HEK293 (cell line): ENCODE measurements around the gene RAB5IF.

Experiments
- FEZF1 ChIP-seq: fragments of 450-650 bp; formaldehyde crosslinking; IDR thresholded peaks from 2 replicates; pipeline ENCODE4 v1.5.1; 2016; ENCODE audit warnings: missing biosample characterization, missing genetic modification characterization
- GLI4 ChIP-seq: fragments of 450-650 bp; formaldehyde crosslinking; IDR thresholded peaks from 2 replicates; pipeline ENCODE4 v1.5.1; 2016; ENCODE audit warnings: missing biosample characterization, missing genetic modification characterization
- MEIS1 ChIP-seq: sonication (generic); formaldehyde crosslinking; IDR thresholded peaks from 2 replicates; pipeline ENCODE4 v1.8.1; 2022; ENCODE audit warnings: missing genetic modification reagents, mild to moderate bottlenecking, borderline replicate concordance
- TCF7L2 ChIP-seq: IDR thresholded peaks from 2 replicates; pipeline ENCODE4 v1.6.1; 2011; ENCODE audit warnings: low read depth, mild to moderate bottlenecking, inconsistent platforms, low read length, moderate library complexity, borderline replicate concordance
- ZBTB1 ChIP-seq: fragments of 450-650 bp; formaldehyde crosslinking; IDR thresholded peaks from 2 replicates; pipeline ENCODE4 v1.5.1; 2016; ENCODE audit warnings: missing biosample characterization, missing genetic modification characterization
- ZBTB17 ChIP-seq: fragments of 450-650 bp; formaldehyde crosslinking; IDR thresholded peaks from 2 replicates; pipeline ENCODE4 v1.5.1; 2016; ENCODE audit warnings: missing biosample characterization, missing genetic modification characterization
- ZBTB48 ChIP-seq: fragments of 450-650 bp; formaldehyde crosslinking; IDR thresholded peaks from 2 replicates; pipeline ENCODE4 v1.5.1; 2016; ENCODE audit warnings: missing biosample characterization, missing genetic modification characterization
- ZBTB8A ChIP-seq: fragments of 450-650 bp; formaldehyde crosslinking; IDR thresholded peaks from 2 replicates; pipeline ENCODE4 v1.5.1; 2016; ENCODE audit warnings: missing biosample characterization, missing genetic modification characterization
- ZFP69B ChIP-seq: fragments of 450-650 bp; formaldehyde crosslinking; IDR thresholded peaks from 2 replicates; pipeline ENCODE4 v1.5.1; 2016; ENCODE audit warnings: missing biosample characterization, missing genetic modification characterization
- ZIC2 ChIP-seq: fragments of 450-650 bp; formaldehyde crosslinking; IDR thresholded peaks from 2 replicates; pipeline ENCODE4 v1.5.1; 2016; ENCODE audit warnings: missing biosample characterization, missing genetic modification characterization
- ZNF132 ChIP-seq: fragments of 450-650 bp; formaldehyde crosslinking; IDR thresholded peaks from 2 replicates; pipeline ENCODE4 v1.5.1; 2017; ENCODE audit warnings: missing biosample characterization, missing genetic modification characterization, borderline replicate concordance
- ZNF19 ChIP-seq: fragments of 450-650 bp; formaldehyde crosslinking; IDR thresholded peaks from 2 replicates; pipeline ENCODE4; 2016; ENCODE audit warnings: missing biosample characterization, missing genetic modification characterization, low read depth
- ZNF211 ChIP-seq: fragments of 450-650 bp; formaldehyde crosslinking; IDR thresholded peaks from 2 replicates; pipeline ENCODE4 v1.5.1; 2016; ENCODE audit warnings: low read depth, missing biosample characterization, missing genetic modification characterization
- ZNF214 ChIP-seq: fragments of 450-650 bp; formaldehyde crosslinking; IDR thresholded peaks from 2 replicates; pipeline ENCODE4 v1.5.1; 2017; ENCODE audit warnings: missing biosample characterization, mild to moderate bottlenecking, missing genetic modification characterization, borderline replicate concordance
- ZNF404 ChIP-seq: fragments of 450-650 bp; formaldehyde crosslinking; IDR thresholded peaks from 2 replicates; pipeline ENCODE4 v1.5.1; 2017; ENCODE audit warnings: missing biosample characterization, missing genetic modification characterization
- ZNF416 ChIP-seq: fragments of 450-650 bp; formaldehyde crosslinking; IDR thresholded peaks from 2 replicates; pipeline ENCODE4 v1.5.1; 2016; ENCODE audit warnings: missing biosample characterization, missing genetic modification characterization
- ZNF529 ChIP-seq: fragments of 450-650 bp; formaldehyde crosslinking; IDR thresholded peaks from 2 replicates; pipeline ENCODE4 v1.5.1; 2017; ENCODE audit warnings: missing genetic modification characterization, missing biosample characterization; ENCODE audit not compliant: insufficient replicate concordance
- ZNF560 ChIP-seq: fragments of 450-650 bp; formaldehyde crosslinking; IDR thresholded peaks from 2 replicates; pipeline ENCODE4 v1.5.1; 2017; ENCODE audit warnings: missing biosample characterization, missing genetic modification characterization, borderline replicate concordance
- ZNF585B ChIP-seq: fragments of 450-650 bp; formaldehyde crosslinking; IDR thresholded peaks from 2 replicates; pipeline ENCODE4 v1.5.1; 2016; ENCODE audit warnings: missing biosample characterization, missing genetic modification characterization
- ZNF677 ChIP-seq: fragments of 450-650 bp; IDR thresholded peaks from 2 replicates; pipeline ENCODE4 v1.5.0; 2018; ENCODE audit warnings: missing biosample characterization, mild to moderate bottlenecking, missing genetic modification characterization, moderate library complexity
- TF ChIP-seq, protein P1 (sequence below): fragments of 450-650 bp; formaldehyde crosslinking; IDR thresholded peaks from 2 replicates; pipeline ENCODE4 v1.5.1; 2016; ENCODE audit warnings: missing biosample characterization, missing genetic modification characterization
- TF ChIP-seq, protein P2 (sequence below): fragments of 450-650 bp; formaldehyde crosslinking; IDR thresholded peaks from 2 replicates; pipeline ENCODE4 v1.5.1; 2016; ENCODE audit warnings: missing biosample characterization, missing genetic modification characterization, borderline replicate concordance
- TF ChIP-seq, protein P3 (sequence below): fragments of 450-650 bp; formaldehyde crosslinking; IDR thresholded peaks from 2 replicates; pipeline ENCODE4 v1.5.1; 2016; ENCODE audit warnings: missing biosample characterization, missing genetic modification characterization
- TF ChIP-seq, protein P4 (sequence below): fragments of 450-650 bp; formaldehyde crosslinking; IDR thresholded peaks from 2 replicates; pipeline ENCODE4 v1.5.1; 2016; ENCODE audit warnings: missing biosample characterization, missing genetic modification characterization
- TF ChIP-seq, protein P5 (sequence below): fragments of 450-650 bp; formaldehyde crosslinking; optimal IDR thresholded peaks from 2 replicates; pipeline ENCODE3; 2016; ENCODE audit warnings: missing biosample characterization, mild to moderate bottlenecking, missing genetic modification characterization
- TF ChIP-seq, protein P6 (sequence below): fragments of 450-650 bp; formaldehyde crosslinking; IDR thresholded peaks from 2 replicates; pipeline ENCODE4 v1.5.1; 2016; ENCODE audit warnings: missing biosample characterization, missing genetic modification characterization, low read depth
- TF ChIP-seq, protein P7 (sequence below): fragments of 450-650 bp; formaldehyde crosslinking; IDR thresholded peaks from 2 replicates; pipeline ENCODE4 v1.5.1; 2016; ENCODE audit warnings: missing biosample characterization, missing genetic modification characterization

The RAB5IF gene

DNA sequence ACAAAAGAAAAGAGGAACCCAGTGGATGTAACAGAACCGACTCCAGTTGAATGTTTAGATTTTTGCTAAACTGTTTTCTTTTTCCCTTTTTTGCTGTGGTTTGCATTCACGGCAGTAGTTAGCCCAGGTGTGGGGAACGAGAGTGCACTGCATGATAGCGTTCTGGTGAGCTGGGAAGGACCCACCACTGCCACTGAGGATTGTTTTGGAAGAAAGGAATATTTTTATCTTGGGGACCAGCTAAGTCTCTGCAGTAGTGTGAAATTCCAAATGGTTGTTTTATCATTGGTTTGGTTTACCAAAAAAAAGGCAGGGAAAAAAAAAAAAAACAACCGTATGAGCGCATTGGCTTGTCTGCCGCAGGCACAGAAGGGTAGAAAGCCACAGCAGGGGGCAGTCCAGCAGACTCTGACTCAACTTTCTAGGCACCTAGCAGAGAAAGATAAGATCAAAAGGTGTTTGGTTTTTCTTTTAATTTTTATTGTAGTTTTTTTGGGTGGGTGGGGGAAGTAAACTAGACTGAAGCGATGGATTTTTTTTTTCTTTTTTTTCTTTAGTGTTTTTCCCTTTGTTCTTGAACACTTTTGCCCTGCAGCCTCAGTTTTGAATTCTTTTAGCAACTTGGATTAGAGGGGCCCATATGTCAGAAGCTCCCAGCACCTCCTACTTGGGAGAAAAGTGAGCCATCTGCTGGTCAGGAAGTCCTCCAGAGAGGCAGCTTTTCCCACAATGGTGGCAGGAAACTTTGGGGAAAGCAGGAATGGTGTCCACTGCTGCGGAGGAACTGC lies 13.5 kb upstream of the RAB5IF start (continued):
- TF ChIP-seq ZNF404 (no peak), MEIS1 (CRISPR knock-in tag) (no peak), ZBTB48 (no peak), ZNF677 (tag by site-specific recombination) (no peak), GLI4 (no peak), ZNF19 (tag by site-specific recombination) (no peak), ZBTB8A (tag by site-specific recombination) (no peak), ZBTB1 (tag by site-specific recombination) (no peak), FEZF1 (tag by site-specific recombination) (peak; percentile 88), ZIC2 (peak; percentile 50), ZNF529 (tag by site-specific recombination) (peak; percentile 27), ZFP69B (tag by site-specific recombination) (0 out of 2 replicates have a peak, but pooled peaks have one; percentile 39), ZNF132 (tag by site-specific recombination) (no peak), ZNF585B (tag by site-specific recombination) (no peak), TCF7L2 (peak; percentile 40; the same call in 1 of the 2 replicates), ZNF214 (tag by site-specific recombination) (no peak), ZNF560 (no peak), ZNF211 (tag by site-specific recombination) (no peak), ZNF416 (tag by site-specific recombination) (no peak), ZBTB17 (tag by site-specific recombination) (no peak)
- TF ChIP-seq, protein P1, sequence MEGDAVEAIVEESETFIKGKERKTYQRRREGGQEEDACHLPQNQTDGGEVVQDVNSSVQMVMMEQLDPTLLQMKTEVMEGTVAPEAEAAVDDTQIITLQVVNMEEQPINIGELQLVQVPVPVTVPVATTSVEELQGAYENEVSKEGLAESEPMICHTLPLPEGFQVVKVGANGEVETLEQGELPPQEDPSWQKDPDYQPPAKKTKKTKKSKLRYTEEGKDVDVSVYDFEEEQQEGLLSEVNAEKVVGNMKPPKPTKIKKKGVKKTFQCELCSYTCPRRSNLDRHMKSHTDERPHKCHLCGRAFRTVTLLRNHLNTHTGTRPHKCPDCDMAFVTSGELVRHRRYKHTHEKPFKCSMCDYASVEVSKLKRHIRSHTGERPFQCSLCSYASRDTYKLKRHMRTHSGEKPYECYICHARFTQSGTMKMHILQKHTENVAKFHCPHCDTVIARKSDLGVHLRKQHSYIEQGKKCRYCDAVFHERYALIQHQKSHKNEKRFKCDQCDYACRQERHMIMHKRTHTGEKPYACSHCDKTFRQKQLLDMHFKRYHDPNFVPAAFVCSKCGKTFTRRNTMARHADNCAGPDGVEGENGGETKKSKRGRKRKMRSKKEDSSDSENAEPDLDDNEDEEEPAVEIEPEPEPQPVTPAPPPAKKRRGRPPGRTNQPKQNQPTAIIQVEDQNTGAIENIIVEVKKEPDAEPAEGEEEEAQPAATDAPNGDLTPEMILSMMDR (tag by site-specific recombination) = peak; percentile 56
- TF ChIP-seq, protein P2, sequence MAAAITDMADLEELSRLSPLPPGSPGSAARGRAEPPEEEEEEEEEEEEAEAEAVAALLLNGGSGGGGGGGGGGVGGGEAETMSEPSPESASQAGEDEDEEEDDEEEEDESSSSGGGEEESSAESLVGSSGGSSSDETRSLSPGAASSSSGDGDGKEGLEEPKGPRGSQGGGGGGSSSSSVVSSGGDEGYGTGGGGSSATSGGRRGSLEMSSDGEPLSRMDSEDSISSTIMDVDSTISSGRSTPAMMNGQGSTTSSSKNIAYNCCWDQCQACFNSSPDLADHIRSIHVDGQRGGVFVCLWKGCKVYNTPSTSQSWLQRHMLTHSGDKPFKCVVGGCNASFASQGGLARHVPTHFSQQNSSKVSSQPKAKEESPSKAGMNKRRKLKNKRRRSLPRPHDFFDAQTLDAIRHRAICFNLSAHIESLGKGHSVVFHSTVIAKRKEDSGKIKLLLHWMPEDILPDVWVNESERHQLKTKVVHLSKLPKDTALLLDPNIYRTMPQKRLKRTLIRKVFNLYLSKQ (tag by site-specific recombination) = no peak
- TF ChIP-seq, protein P3, sequence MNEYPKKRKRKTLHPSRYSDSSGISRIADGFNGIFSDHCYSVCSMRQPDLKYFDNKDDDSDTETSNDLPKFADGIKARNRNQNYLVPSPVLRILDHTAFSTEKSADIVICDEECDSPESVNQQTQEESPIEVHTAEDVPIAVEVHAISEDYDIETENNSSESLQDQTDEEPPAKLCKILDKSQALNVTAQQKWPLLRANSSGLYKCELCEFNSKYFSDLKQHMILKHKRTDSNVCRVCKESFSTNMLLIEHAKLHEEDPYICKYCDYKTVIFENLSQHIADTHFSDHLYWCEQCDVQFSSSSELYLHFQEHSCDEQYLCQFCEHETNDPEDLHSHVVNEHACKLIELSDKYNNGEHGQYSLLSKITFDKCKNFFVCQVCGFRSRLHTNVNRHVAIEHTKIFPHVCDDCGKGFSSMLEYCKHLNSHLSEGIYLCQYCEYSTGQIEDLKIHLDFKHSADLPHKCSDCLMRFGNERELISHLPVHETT (tag by site-specific recombination) = 0 out of 2 replicates have a peak, but pooled peaks have one; percentile 60
- TF ChIP-seq, protein P4, sequence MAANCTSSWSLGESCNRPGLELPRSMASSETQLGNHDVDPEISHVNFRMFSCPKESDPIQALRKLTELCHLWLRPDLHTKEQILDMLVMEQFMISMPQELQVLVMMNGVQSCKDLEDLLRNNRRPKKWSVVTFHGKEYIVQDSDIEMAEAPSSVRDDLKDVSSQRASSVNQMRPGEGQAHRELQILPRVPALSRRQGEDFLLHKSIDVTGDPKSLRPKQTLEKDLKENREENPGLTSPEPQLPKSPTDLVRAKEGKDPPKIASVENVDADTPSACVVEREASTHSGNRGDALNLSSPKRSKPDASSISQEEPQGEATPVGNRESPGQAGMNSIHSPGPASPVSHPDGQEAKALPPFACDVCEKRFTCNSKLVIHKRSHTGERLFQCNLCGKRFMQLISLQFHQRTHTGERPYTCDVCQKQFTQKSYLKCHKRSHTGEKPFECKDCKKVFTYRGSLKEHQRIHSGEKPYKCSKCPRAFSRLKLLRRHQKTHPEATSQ (tag by site-specific recombination) = no peak
- TF ChIP-seq, protein P5, sequence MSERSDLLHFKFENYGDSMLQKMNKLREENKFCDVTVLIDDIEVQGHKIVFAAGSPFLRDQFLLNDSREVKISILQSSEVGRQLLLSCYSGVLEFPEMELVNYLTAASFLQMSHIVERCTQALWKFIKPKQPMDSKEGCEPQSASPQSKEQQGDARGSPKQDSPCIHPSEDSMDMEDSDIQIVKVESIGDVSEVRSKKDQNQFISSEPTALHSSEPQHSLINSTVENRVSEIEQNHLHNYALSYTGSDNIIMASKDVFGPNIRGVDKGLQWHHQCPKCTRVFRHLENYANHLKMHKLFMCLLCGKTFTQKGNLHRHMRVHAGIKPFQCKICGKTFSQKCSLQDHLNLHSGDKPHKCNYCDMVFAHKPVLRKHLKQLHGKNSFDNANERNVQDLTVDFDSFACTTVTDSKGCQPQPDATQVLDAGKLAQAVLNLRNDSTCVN (tag by site-specific recombination) = no peak
- TF ChIP-seq, protein P6, sequence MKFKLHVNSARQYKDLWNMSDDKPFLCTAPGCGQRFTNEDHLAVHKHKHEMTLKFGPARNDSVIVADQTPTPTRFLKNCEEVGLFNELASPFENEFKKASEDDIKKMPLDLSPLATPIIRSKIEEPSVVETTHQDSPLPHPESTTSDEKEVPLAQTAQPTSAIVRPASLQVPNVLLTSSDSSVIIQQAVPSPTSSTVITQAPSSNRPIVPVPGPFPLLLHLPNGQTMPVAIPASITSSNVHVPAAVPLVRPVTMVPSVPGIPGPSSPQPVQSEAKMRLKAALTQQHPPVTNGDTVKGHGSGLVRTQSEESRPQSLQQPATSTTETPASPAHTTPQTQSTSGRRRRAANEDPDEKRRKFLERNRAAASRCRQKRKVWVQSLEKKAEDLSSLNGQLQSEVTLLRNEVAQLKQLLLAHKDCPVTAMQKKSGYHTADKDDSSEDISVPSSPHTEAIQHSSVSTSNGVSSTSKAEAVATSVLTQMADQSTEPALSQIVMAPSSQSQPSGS (tag by site-specific recombination) = no peak
- TF ChIP-seq, protein P7, sequence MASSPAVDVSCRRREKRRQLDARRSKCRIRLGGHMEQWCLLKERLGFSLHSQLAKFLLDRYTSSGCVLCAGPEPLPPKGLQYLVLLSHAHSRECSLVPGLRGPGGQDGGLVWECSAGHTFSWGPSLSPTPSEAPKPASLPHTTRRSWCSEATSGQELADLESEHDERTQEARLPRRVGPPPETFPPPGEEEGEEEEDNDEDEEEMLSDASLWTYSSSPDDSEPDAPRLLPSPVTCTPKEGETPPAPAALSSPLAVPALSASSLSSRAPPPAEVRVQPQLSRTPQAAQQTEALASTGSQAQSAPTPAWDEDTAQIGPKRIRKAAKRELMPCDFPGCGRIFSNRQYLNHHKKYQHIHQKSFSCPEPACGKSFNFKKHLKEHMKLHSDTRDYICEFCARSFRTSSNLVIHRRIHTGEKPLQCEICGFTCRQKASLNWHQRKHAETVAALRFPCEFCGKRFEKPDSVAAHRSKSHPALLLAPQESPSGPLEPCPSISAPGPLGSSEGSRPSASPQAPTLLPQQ = peak; percentile 70; the same call in 1 of the 2 replicates
